Suprapubic skin (tissue), 4 donors: ENCODE data around the gene SHPK. TPM values are rescaled to one million over a fixed set of nuclear protein-coding genes. Genes with fewer than 3 reads are reported as not detected.

Experiments used
- DNase-seq, 2 donors: peaks; one replicate each; pipeline ENCODE4 v3.0.0-alpha.2; 2019; ENCODE audit warnings: low spot score in 2 of 2
- H3K27ac ChIP-seq: fragments of 200-600 bp; sonication (generic); one replicate; pipeline ENCODE4 v1.5.1; 2019
- H3K27me3 ChIP-seq: fragments of 200-600 bp; sonication (generic); one replicate; pipeline ENCODE4 v1.5.1; 2019
- H3K36me3 ChIP-seq: fragments of 200-600 bp; sonication (generic); one replicate; pipeline ENCODE4 v1.5.1; 2019
- H3K4me1 ChIP-seq: fragments of 200-600 bp; sonication (generic); one replicate; pipeline ENCODE4 v1.5.1; 2019
- H3K4me3 ChIP-seq: fragments of 200-600 bp; sonication (generic); one replicate; pipeline ENCODE4 v1.5.1; 2019; ENCODE audit warnings: mild to moderate bottlenecking
- H3K9me3 ChIP-seq: fragments of 200-600 bp; sonication (generic); one replicate; pipeline ENCODE4 v1.5.1; 2019
- EP300 ChIP-seq: sonication (generic); formaldehyde crosslinking; IDR thresholded peaks from one replicate; pipeline ENCODE4 v1.6.1; 2017; ENCODE audit warnings: antibody characterized with exemption
- POLR2A ChIP-seq, 2 donors: fragments of 450-650 bp; IDR thresholded peaks; one replicate each; pipeline ENCODE4 v1.6.1; 2017; ENCODE audit warnings: antibody characterized with exemption in 2 of 2, mild to moderate bottlenecking in 2 of 2, moderate library complexity in 2 of 2
- POLR2AphosphoS5 ChIP-seq, 3 donors: sonication (generic); formaldehyde crosslinking; IDR thresholded peaks; one replicate each; pipeline ENCODE4 v1.6.1; 2017; ENCODE audit warnings: antibody characterized with exemption in 3 of 3
- WGBS: methylation state at CpG from one replicate; pipeline ENCODE4 v1.1.5; 2018; 5-methylcytosine and 5-hydroxymethylcytosine counted together
- total RNA-seq, 4 donors: library from RNA; depleted of rRNA; stranded (reverse); fragments of >200 nt; gene quantifications; one replicate each; pipeline ENCODE4 v1.1.0, GENCODE V29; 2016
- TF ChIP-seq, protein P1 (sequence below), 2 donors: fragments of 200-600 bp in 1 of 2; fragments of 450-650 bp in 1 of 2; sonication (generic) in 1 of 2; IDR thresholded peaks; one replicate each; pipeline ENCODE4 v1.5.1; 2016 to 2019; ENCODE audit warnings: antibody characterized with exemption in 2 of 2, mild to moderate bottlenecking in 1 of 2, moderate library complexity in 1 of 2

The SHPK gene
- total RNA-seq, result 10 to 100 TPM; 19.0 to 21.9 (median 20.4) TPM

DNA sequence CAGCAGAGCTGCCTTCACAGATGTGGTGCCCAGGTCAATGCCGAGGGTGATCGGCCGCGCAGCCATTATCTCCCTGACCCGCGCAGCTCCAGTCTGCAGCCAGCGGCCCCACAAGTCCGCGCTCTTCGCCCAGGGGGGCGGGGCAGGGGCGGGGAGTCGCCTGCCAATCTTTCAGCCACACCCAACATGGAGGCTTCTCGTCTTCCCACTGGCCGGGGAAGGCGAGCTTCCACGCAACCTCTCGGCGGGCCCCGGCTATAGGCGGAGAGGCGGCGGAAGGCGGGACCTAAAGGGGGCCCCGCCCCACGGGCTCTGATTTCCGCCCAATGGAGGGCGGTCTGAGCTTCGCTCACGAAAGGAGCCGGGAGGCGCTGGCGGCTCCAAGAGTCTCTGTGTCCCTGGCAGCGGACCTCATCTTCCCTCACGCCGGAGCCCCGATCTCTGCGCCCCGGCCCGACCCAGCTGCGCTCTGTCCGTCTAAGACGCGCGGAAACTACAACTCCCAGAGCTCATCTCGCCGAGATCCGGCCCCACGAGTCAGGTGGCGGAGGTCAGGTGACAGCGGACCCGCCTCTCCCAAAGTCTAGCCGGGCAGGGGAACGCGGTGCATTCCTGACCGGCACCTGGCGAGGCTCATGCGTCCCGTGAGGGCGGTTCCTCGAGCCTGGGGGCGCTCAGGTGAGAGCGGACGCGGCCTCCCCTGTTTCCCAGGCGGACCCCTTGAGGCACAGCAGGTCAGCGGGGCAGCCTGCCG is at the start of gene SHPK, which contains the start of gene CTNS:
Gene SHPK (minus strand): TSS at position 97 of the 754 bp plus-strand sequence. CDS start 31 bp downstream, at position 66.
Gene CTNS (plus strand): TSS at position 607 of the 754 bp plus-strand sequence. CDS start 3,447 bp downstream, outside the sequence.
- no peaks in the 10 kb centered on the region for H3K27me3 ChIP-seq
- no peaks in the 10 kb centered on the region for H3K9me3 ChIP-seq
- H3K36me3 ChIP-seq, result peaks cover 9% of the 10 kb centered on the region
- H3K4me1 ChIP-seq, result peaks cover 31% of the 10 kb centered on the region
- DNase-seq, result peak; percentile 98
- peak within 1 kb of the TSS; percentile 75 for H3K4me3 ChIP-seq
- peak within 1 kb of the TSS; percentile 99 for H3K27ac ChIP-seq
- TF ChIP-seq POLR2A (IDR thresholded peaks at IDR 0.05), result peak in 1 of 2 donors; percentile 22
- peak; percentile 8 to 60 (median 41) for TF ChIP-seq POLR2AphosphoS5 (IDR thresholded peaks at IDR 0.05)
- TF ChIP-seq, protein P1, sequence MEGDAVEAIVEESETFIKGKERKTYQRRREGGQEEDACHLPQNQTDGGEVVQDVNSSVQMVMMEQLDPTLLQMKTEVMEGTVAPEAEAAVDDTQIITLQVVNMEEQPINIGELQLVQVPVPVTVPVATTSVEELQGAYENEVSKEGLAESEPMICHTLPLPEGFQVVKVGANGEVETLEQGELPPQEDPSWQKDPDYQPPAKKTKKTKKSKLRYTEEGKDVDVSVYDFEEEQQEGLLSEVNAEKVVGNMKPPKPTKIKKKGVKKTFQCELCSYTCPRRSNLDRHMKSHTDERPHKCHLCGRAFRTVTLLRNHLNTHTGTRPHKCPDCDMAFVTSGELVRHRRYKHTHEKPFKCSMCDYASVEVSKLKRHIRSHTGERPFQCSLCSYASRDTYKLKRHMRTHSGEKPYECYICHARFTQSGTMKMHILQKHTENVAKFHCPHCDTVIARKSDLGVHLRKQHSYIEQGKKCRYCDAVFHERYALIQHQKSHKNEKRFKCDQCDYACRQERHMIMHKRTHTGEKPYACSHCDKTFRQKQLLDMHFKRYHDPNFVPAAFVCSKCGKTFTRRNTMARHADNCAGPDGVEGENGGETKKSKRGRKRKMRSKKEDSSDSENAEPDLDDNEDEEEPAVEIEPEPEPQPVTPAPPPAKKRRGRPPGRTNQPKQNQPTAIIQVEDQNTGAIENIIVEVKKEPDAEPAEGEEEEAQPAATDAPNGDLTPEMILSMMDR (IDR thresholded peaks at IDR 0.05), result no peak
- WGBS, result no CpG with 5 or more reads among the region's 68 CpGs

GRCh38 chr17:3685174-3685573 is 49.1 kb upstream of the SHPK start:
- WGBS, result 0% methylated on average over 6 of the region's 13 CpGs
- no peak overlapping the region for H3K4me3 ChIP-seq

DNA sequence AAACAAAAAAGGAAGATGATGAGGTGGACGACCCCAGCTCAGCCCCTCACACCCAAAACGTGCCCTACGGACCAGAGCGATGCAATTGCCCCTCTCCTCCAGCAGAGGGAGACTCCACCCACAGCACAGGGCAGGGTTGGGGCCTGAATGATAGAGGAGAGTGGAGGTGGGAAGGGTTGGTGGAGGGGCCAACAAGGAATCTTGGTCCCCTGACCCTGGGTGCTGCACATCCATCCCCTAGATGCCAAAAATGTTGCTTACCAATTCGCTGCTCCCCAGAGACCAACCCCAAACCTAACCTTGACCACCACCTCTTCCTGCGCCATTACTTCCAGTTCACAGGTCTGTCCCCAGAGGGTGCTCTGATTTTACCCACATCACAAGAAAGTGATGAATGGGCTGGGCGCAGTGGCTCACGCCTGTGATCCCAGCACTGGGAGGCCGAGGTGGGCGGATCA is 47.0 kb upstream of the SHPK start:
- no peak overlapping the region for H3K4me3 ChIP-seq
- H3K27ac ChIP-seq, result no peak overlapping the region
- H3K4me1 ChIP-seq, result no peaks in the 10 kb centered on the region
- peaks cover 34% of the 10 kb centered on the region for H3K27me3 ChIP-seq
- TF ChIP-seq POLR2A (IDR thresholded peaks at IDR 0.05) (no peak), POLR2AphosphoS5 (IDR thresholded peaks at IDR 0.05) (no peak), EP300 (no peak)
- TF ChIP-seq, protein P1 (IDR thresholded peaks at IDR 0.05), result peak; percentile 52 to 88
- no peaks in the 10 kb centered on the region for H3K36me3 ChIP-seq
- WGBS, result 40% methylated on average over 10 of the region's 10 CpGs
- DNase-seq, result no peak
- H3K9me3 ChIP-seq, result no peaks in the 10 kb centered on the region

More at GRCh38 chr17:3685174-3685573, 49.1 kb upstream of the SHPK start:
- Histone ChIP-seq H3K4me1 (no peaks in the 10 kb centered on the region), H3K27ac (no peak overlapping the region), H3K9me3 (no peaks in the 10 kb centered on the region), H3K27me3 (peaks cover 34% of the 10 kb centered on the region), H3K36me3 (no peaks in the 10 kb centered on the region)
- TF ChIP-seq POLR2AphosphoS5 (IDR thresholded peaks at IDR 0.05) (no peak), POLR2A (IDR thresholded peaks at IDR 0.05) (no peak), EP300 (no peak)
- TF ChIP-seq, protein P1 (IDR thresholded peaks at IDR 0.05), result no peak
- no peak for DNase-seq

- Histone ChIP-seq H3K4me3 (no peak overlapping the region), H3K4me1 (no peaks in the 10 kb centered on the region), H3K9me3 (no peaks in the 10 kb centered on the region), H3K27ac (no peak overlapping the region), H3K36me3 (no peaks in the 10 kb centered on the region), H3K27me3 (peaks cover 34% of the 10 kb centered on the region)
- DNase-seq, result no peak
- 90% methylated on average over 12 of the region's 12 CpGs for WGBS
- TF ChIP-seq POLR2AphosphoS5 (IDR thresholded peaks at IDR 0.05) (no peak), POLR2A (IDR thresholded peaks at IDR 0.05) (no peak), EP300 (no peak)
- TF ChIP-seq, protein P1 (IDR thresholded peaks at IDR 0.05), result no peak
Measured at GRCh38 chr17:3682033-3682432, 46.0 kb upstream of the SHPK start.

GRCh38 chr17:3681565-3681964 is 45.5 kb upstream of the SHPK start:
- H3K4me3 ChIP-seq, result no peak overlapping the region
- peaks cover 34% of the 10 kb centered on the region for H3K27me3 ChIP-seq
- TF ChIP-seq POLR2AphosphoS5 (IDR thresholded peaks at IDR 0.05), result no peak
- TF ChIP-seq POLR2A (IDR thresholded peaks at IDR 0.05), result no peak
- TF ChIP-seq, protein P1 (IDR thresholded peaks at IDR 0.05), result no peak
- no peak for TF ChIP-seq EP300
- no peak for DNase-seq
- WGBS, result 82% methylated on average over 16 of the region's 20 CpGs
- no peaks in the 10 kb centered on the region for H3K36me3 ChIP-seq
- H3K9me3 ChIP-seq, result no peaks in the 10 kb centered on the region
- H3K27ac ChIP-seq, result no peak overlapping the region
- no peaks in the 10 kb centered on the region for H3K4me1 ChIP-seq
